Activated naive CD8-positive, alpha-beta T cell treated with anti-CD3 and anti-CD28 coated beads, Interleukin-2, amount 50 U/mL, for 24 hours (primary cell): ENCODE data around the gene SMYD3.

Source experiments
- ATAC-seq: fragments of 150-1000 bp; cut with Tn5 transposase; one replicate; pipeline ENCODE4 v1.10.0; 2021
- DNase-seq: peaks from one replicate; pipeline ENCODE4 v3.0.0; 2021
- H3K27ac Mint-ChIP-seq: one replicate; pipeline ENCODE4 v1.8.0; 2021; ENCODE audit warnings: mild to moderate bottlenecking, mixed read lengths
- H3K27me3 Mint-ChIP-seq: one replicate; pipeline ENCODE4 v1.8.0; 2021; ENCODE audit warnings: mixed read lengths
- H3K36me3 Mint-ChIP-seq: one replicate; pipeline ENCODE4 v1.8.0; 2021; ENCODE audit warnings: low read depth, mixed read lengths
- H3K4me1 Mint-ChIP-seq: one replicate; pipeline ENCODE4 v1.8.0; 2021; ENCODE audit warnings: mixed read lengths
- H3K4me3 Mint-ChIP-seq: one replicate; pipeline ENCODE4 v1.8.0; 2021; ENCODE audit warnings: mild to moderate bottlenecking, moderate library complexity, mixed read lengths
- H3K9me3 Mint-ChIP-seq: one replicate; pipeline ENCODE4 v1.8.0; 2021; ENCODE audit warnings: mixed read lengths

Gene SMYD3

GRCh38 chr1:246295968-246296367 lies 211.1 kb downstream of the SMYD3 start:
- Mint-ChIP-seq H3K9me3 (no peaks in the 10 kb centered on the region), H3K27ac (no peak overlapping the region), H3K4me1 (no peaks in the 10 kb centered on the region), H3K36me3 (peaks cover 2% of the 10 kb centered on the region), H3K27me3 (no peaks in the 10 kb centered on the region), H3K4me3 (no peak overlapping the region)
- DNase-seq (no peak), ATAC-seq (no peak)

- H3K36me3 Mint-ChIP-seq = peaks cover under 1% of the 10 kb centered on the region
- no peak overlapping the region for H3K27ac Mint-ChIP-seq
- no peak for DNase-seq
Measured at GRCh38 chr1:246295340-246295739, 211.7 kb downstream of the SMYD3 start.

GRCh38 chr1:246294263-246294662 lies 212.8 kb downstream of the SMYD3 start:
- Mint-ChIP-seq H3K4me3 (no peak overlapping the region), H3K27ac (no peak overlapping the region), H3K9me3 (no peaks in the 10 kb centered on the region), H3K4me1 (no peaks in the 10 kb centered on the region), H3K27me3 (no peaks in the 10 kb centered on the region), H3K36me3 (no peaks in the 10 kb centered on the region)
- no peak for DNase-seq
- no peak for ATAC-seq

More at GRCh38 chr1:246295340-246295739, 211.7 kb downstream of the SMYD3 start:
- Mint-ChIP-seq H3K9me3 (no peaks in the 10 kb centered on the region), H3K4me1 (no peaks in the 10 kb centered on the region), H3K27me3 (no peaks in the 10 kb centered on the region), H3K4me3 (no peak overlapping the region)
- no peak for ATAC-seq

GRCh38 chr1:246293366-246294121 lies 213.5 kb downstream of the SMYD3 start:
- no peaks in the 10 kb centered on the region for H3K36me3 Mint-ChIP-seq
- DNase-seq = no peak
- H3K27ac Mint-ChIP-seq = no peak overlapping the region
- H3K4me1 Mint-ChIP-seq = no peaks in the 10 kb centered on the region
- no peaks in the 10 kb centered on the region for H3K27me3 Mint-ChIP-seq
- no peak for ATAC-seq
- no peak overlapping the region for H3K4me3 Mint-ChIP-seq
- no peaks in the 10 kb centered on the region for H3K9me3 Mint-ChIP-seq

GRCh38 chr1:246292571-246292970 lies 214.5 kb downstream of the SMYD3 start:
- H3K4me1 Mint-ChIP-seq = no peaks in the 10 kb centered on the region
- no peaks in the 10 kb centered on the region for H3K27me3 Mint-ChIP-seq
- H3K27ac Mint-ChIP-seq = no peak overlapping the region
- H3K4me3 Mint-ChIP-seq = no peak overlapping the region
- no peaks in the 10 kb centered on the region for H3K9me3 Mint-ChIP-seq
- DNase-seq = no peak
- no peaks in the 10 kb centered on the region for H3K36me3 Mint-ChIP-seq
- no peak for ATAC-seq

GRCh38 chr1:246291127-246291526 lies 216.0 kb downstream of the SMYD3 start:
- ATAC-seq (no peak), DNase-seq (no peak)
- no peaks in the 10 kb centered on the region for H3K4me1 Mint-ChIP-seq
- no peaks in the 10 kb centered on the region for H3K27me3 Mint-ChIP-seq
- no peak overlapping the region for H3K27ac Mint-ChIP-seq
- no peaks in the 10 kb centered on the region for H3K9me3 Mint-ChIP-seq
- no peak overlapping the region for H3K4me3 Mint-ChIP-seq
- H3K36me3 Mint-ChIP-seq = no peaks in the 10 kb centered on the region

- no peak for DNase-seq
- no peak overlapping the region for H3K27ac Mint-ChIP-seq
- peaks cover 6% of the 10 kb centered on the region for H3K36me3 Mint-ChIP-seq
- H3K4me3 Mint-ChIP-seq = no peak overlapping the region
- H3K4me1 Mint-ChIP-seq = no peaks in the 10 kb centered on the region
- ATAC-seq = no peak
- H3K9me3 Mint-ChIP-seq = no peaks in the 10 kb centered on the region
- H3K27me3 Mint-ChIP-seq = no peaks in the 10 kb centered on the region
Measured at GRCh38 chr1:246283771-246284410, 223.2 kb downstream of the SMYD3 start.

GRCh38 chr1:246281639-246282038 lies 225.4 kb downstream of the SMYD3 start:
- Mint-ChIP-seq H3K9me3 (no peaks in the 10 kb centered on the region), H3K27ac (no peak overlapping the region), H3K27me3 (no peaks in the 10 kb centered on the region), H3K4me3 (no peak overlapping the region), H3K4me1 (no peaks in the 10 kb centered on the region), H3K36me3 (peaks cover 9% of the 10 kb centered on the region)
- DNase-seq (no peak), ATAC-seq (no peak)

- peaks cover 9% of the 10 kb centered on the region for H3K36me3 Mint-ChIP-seq
- no peaks in the 10 kb centered on the region for H3K4me1 Mint-ChIP-seq
- no peak overlapping the region for H3K27ac Mint-ChIP-seq
- ATAC-seq = no peak
- DNase-seq = no peak
- no peaks in the 10 kb centered on the region for H3K27me3 Mint-ChIP-seq
- no peaks in the 10 kb centered on the region for H3K9me3 Mint-ChIP-seq
- no peak overlapping the region for H3K4me3 Mint-ChIP-seq
Measured at GRCh38 chr1:246281195-246281594, 225.9 kb downstream of the SMYD3 start.

- Mint-ChIP-seq H3K36me3 (peaks cover 7% of the 10 kb centered on the region), H3K9me3 (no peaks in the 10 kb centered on the region), H3K4me1 (no peaks in the 10 kb centered on the region), H3K4me3 (no peak overlapping the region), H3K27ac (no peak overlapping the region), H3K27me3 (no peaks in the 10 kb centered on the region)
- DNase-seq = no peak
- no peak for ATAC-seq
Measured at GRCh38 chr1:246280551-246280950, 226.5 kb downstream of the SMYD3 start.

- H3K4me1 Mint-ChIP-seq = no peaks in the 10 kb centered on the region
Measured at GRCh38 chr1:246279402-246279801, 227.7 kb downstream of the SMYD3 start.

GRCh38 chr1:246278371-246278770 lies 228.7 kb downstream of the SMYD3 start:
- H3K9me3 Mint-ChIP-seq = peaks cover 4% of the 10 kb centered on the region
- DNase-seq (no peak), ATAC-seq (no peak)
- H3K4me1 Mint-ChIP-seq = no peaks in the 10 kb centered on the region
- H3K4me3 Mint-ChIP-seq = no peak overlapping the region
- no peak overlapping the region for H3K27ac Mint-ChIP-seq
- H3K36me3 Mint-ChIP-seq = peaks cover 9% of the 10 kb centered on the region
- no peaks in the 10 kb centered on the region for H3K27me3 Mint-ChIP-seq

More at GRCh38 chr1:246279402-246279801, 227.7 kb downstream of the SMYD3 start:
- no peak overlapping the region for H3K4me3 Mint-ChIP-seq
- H3K9me3 Mint-ChIP-seq = no peaks in the 10 kb centered on the region
- H3K27me3 Mint-ChIP-seq = no peaks in the 10 kb centered on the region
- DNase-seq (no peak), ATAC-seq (no peak)
- H3K36me3 Mint-ChIP-seq = peaks cover 5% of the 10 kb centered on the region
- H3K27ac Mint-ChIP-seq = no peak overlapping the region

- Mint-ChIP-seq H3K4me1 (no peaks in the 10 kb centered on the region), H3K27ac (no peak overlapping the region), H3K9me3 (peaks cover 8% of the 10 kb centered on the region), H3K27me3 (no peaks in the 10 kb centered on the region), H3K4me3 (no peak overlapping the region), H3K36me3 (peaks cover 19% of the 10 kb centered on the region)
- no peak for ATAC-seq
- no peak for DNase-seq
Measured at GRCh38 chr1:246275036-246275435, 232.0 kb downstream of the SMYD3 start.

- peaks cover 19% of the 10 kb centered on the region for H3K36me3 Mint-ChIP-seq
- no peak overlapping the region for H3K27ac Mint-ChIP-seq
- H3K27me3 Mint-ChIP-seq = no peaks in the 10 kb centered on the region
- no peaks in the 10 kb centered on the region for H3K4me1 Mint-ChIP-seq
- H3K9me3 Mint-ChIP-seq = peaks cover 8% of the 10 kb centered on the region
- no peak overlapping the region for H3K4me3 Mint-ChIP-seq
- DNase-seq = no peak
- no peak for ATAC-seq
Measured at GRCh38 chr1:246274186-246274585, 232.9 kb downstream of the SMYD3 start.

GRCh38 chr1:246271516-246271915 lies 235.6 kb downstream of the SMYD3 start:
- ATAC-seq (no peak), DNase-seq (no peak)
- Mint-ChIP-seq H3K27me3 (no peaks in the 10 kb centered on the region), H3K9me3 (peaks cover 8% of the 10 kb centered on the region), H3K27ac (no peak overlapping the region), H3K36me3 (peaks cover 17% of the 10 kb centered on the region), H3K4me1 (no peaks in the 10 kb centered on the region), H3K4me3 (no peak overlapping the region)
